Endothelial cell of umbilical vein (primary cell): Measurements from ENCODE around the gene STT3B. TPM values are rescaled to one million over a fixed set of nuclear protein-coding genes. Genes with fewer than 3 reads are reported as not detected.

Source experiments
- BruUV-seq: library from RNA; stranded (reverse); fragments of 400-500 nt; replicated peaks from 2 replicates; lab custom pipeline; 2021; lab: Mats Ljungman, UMichigan
- CTCF ChIA-PET: fragments of 300-600, 350-600 bp; sonication (Branson Sonifier 250); formaldehyde crosslinking; loops from one replicate; lab custom pipeline; 2021; ENCODE audit warnings: antibody characterized with exemption, inconsistent platforms; lab: Charles Lee
- POLR2A ChIA-PET: fragments of 300-600, 350-600 bp; sonication (Branson Sonifier 250); formaldehyde crosslinking; loops from one replicate; lab custom pipeline; 2021; ENCODE audit warnings: antibody characterized with exemption, inconsistent platforms; lab: Charles Lee
- DNase-seq: peaks from one replicate; pipeline ENCODE4 v3.0.0-alpha.2; 2011; ENCODE audit warnings: low read depth, low spot score
- FAIRE-seq: peaks from 2 replicates; lab custom pipeline; 2011; peaks lifted over from hg19 to GRCh38; lab: Jason Lieb, UNC
- H2AFZ ChIP-seq: 2 replicates; pipeline ENCODE4 v1.6.0; 2012; ENCODE audit warnings: low read depth, low read length, control low read depth, inconsistent platforms
- H3K27ac ChIP-seq: 2 replicates; pipeline ENCODE4 v1.5.1; 2011; ENCODE audit warnings: low read depth, mild to moderate bottlenecking, control low read depth, low read length, moderate library complexity; ENCODE audit not compliant: insufficient read depth
- H3K27me3 ChIP-seq, 2 experiments: 2 replicates each; pipeline versions ENCODE4 v1.6.0 to v1.6.1; 2011; ENCODE audit warnings: low read length in 2 of 2, mixed read lengths in 1 of 2; ENCODE audit not compliant: control insufficient read depth in 2 of 2, insufficient read depth in 2 of 2
- H3K36me3 ChIP-seq, 2 experiments: 2 replicates in 1 of 2; 3 replicates in 1 of 2; pipeline ENCODE4 v1.5.1; 2011; ENCODE audit warnings: low read length in 2 of 2, mild to moderate bottlenecking in 1 of 2, moderate library complexity in 1 of 2; ENCODE audit not compliant: control insufficient read depth in 2 of 2, insufficient read depth in 2 of 2; ENCODE audit errors: extremely low read depth in 1 of 2
- H3K4me1 ChIP-seq: 3 replicates; pipeline ENCODE4 v1.5.1; 2011; ENCODE audit warnings: mild to moderate bottlenecking, low read length; ENCODE audit not compliant: control insufficient read depth, insufficient read depth; ENCODE audit errors: extremely low read depth
- H3K4me2 ChIP-seq: 2 replicates; pipeline ENCODE4 v1.6.1; 2011; ENCODE audit warnings: low read length, control low read depth, mixed read lengths; ENCODE audit not compliant: insufficient read depth
- H3K4me3 ChIP-seq, 3 experiments: fragments of 200-600 bp in 1 of 3; sonication (generic), shearing (Covaris generic) in 1 of 3; replicated peaks in 1 of 3; 2 replicates each; pipeline ENCODE4 v1.5.1; 2011 to 2016; ENCODE audit warnings: control low read depth in 3 of 3, low read length in 3 of 3, mild to moderate bottlenecking in 2 of 3, inconsistent platforms in 1 of 3, low read depth in 1 of 3, moderate library complexity in 1 of 3; ENCODE audit not compliant: insufficient read depth in 1 of 3
- H3K79me2 ChIP-seq: 2 replicates; pipeline ENCODE4 v1.6.0; 2012; ENCODE audit warnings: low read length, inconsistent platforms; ENCODE audit not compliant: control insufficient read depth, insufficient read depth
- H3K9ac ChIP-seq: replicated peaks from 2 replicates; pipeline ENCODE3; 2011; ENCODE audit warnings: low read length, control low read depth; ENCODE audit not compliant: insufficient read depth; ENCODE audit errors: extremely low read depth
- H3K9me1 ChIP-seq: replicated peaks from 3 replicates; pipeline ENCODE4 v1.6.0; 2011; ENCODE audit warnings: mild to moderate bottlenecking, low read length; ENCODE audit not compliant: control insufficient read depth, insufficient read depth; ENCODE audit errors: extremely low read depth
- H3K9me3 ChIP-seq: replicated peaks from 2 replicates; pipeline ENCODE4 v1.5.1; 2012; ENCODE audit warnings: low read length, inconsistent platforms; ENCODE audit not compliant: control insufficient read depth, insufficient read depth
- H4K20me1 ChIP-seq: replicated peaks from 2 replicates; pipeline ENCODE3; 2011; ENCODE audit warnings: mild to moderate bottlenecking, low read length; ENCODE audit not compliant: control insufficient read depth, insufficient read depth; ENCODE audit errors: extremely low read depth
- CTCF ChIP-seq, 2 donors: IDR thresholded peaks; 1 replicate in 1 of 2; 2 replicates in 1 of 2; pipeline ENCODE4 v1.5.1; 2011; ENCODE audit warnings: low read length in 2 of 2, mild to moderate bottlenecking in 2 of 2, moderate library complexity in 2 of 2, control low read depth in 1 of 2, inconsistent platforms in 1 of 2, low read depth in 1 of 2; ENCODE audit not compliant: insufficient read depth in 1 of 2; ENCODE audit errors: extremely low read depth in 1 of 2
- EZH2 ChIP-seq: IDR thresholded peaks from 2 replicates; pipeline ENCODE4 v1.6.1; 2012; ENCODE audit warnings: borderline replicate concordance, low read depth, mild to moderate bottlenecking, moderate library complexity, low read length, inconsistent platforms; ENCODE audit not compliant: severe bottlenecking
- FOS ChIP-seq: IDR thresholded peaks from 2 replicates; pipeline ENCODE4 v1.6.1; 2011; ENCODE audit warnings: mild to moderate bottlenecking, low read length, moderate library complexity, borderline replicate concordance; ENCODE audit not compliant: insufficient read depth
- GATA2 ChIP-seq: IDR thresholded peaks from 2 replicates; pipeline ENCODE4 v1.7.0; 2011; ENCODE audit warnings: low read depth, mild to moderate bottlenecking, moderate library complexity, mixed read lengths, low read length; ENCODE audit not compliant: insufficient read length, insufficient read depth
- JUN ChIP-seq: IDR thresholded peaks from 2 replicates; pipeline ENCODE4 v1.6.1; 2011; ENCODE audit warnings: borderline replicate concordance, low read depth; ENCODE audit not compliant: insufficient read length, insufficient read depth
- MAX ChIP-seq: IDR thresholded peaks from 2 replicates; pipeline ENCODE4 v1.6.1; 2011; ENCODE audit not compliant: insufficient read depth, insufficient read length
- MYC ChIP-seq: IDR thresholded peaks from one replicate; pipeline ENCODE4 v1.6.1; 2011; ENCODE audit warnings: mild to moderate bottlenecking, low read depth, low read length
- POLR2A ChIP-seq: IDR thresholded peaks from 2 replicates; pipeline ENCODE4 v1.6.1; 2012; ENCODE audit warnings: low read depth, mild to moderate bottlenecking, control low read depth, low read length
- POLR2AphosphoS5 ChIP-seq: IDR thresholded peaks from 2 replicates; pipeline ENCODE4 v1.6.1; 2012; ENCODE audit warnings: low read depth, mild to moderate bottlenecking, control low read depth, low read length, moderate library complexity; ENCODE audit not compliant: insufficient read depth
- dilution Hi-C: fragments of 300-500 bp; cut with MboI; formaldehyde crosslinking; loops from one replicate; pipeline ENCODE4 v1.15.0; 2019; ENCODE audit warnings: low sequenced_read_pairs; ENCODE audit not compliant: extremely low pct_ligation_motif_present
- intact Hi-C: fragments of 100-400 bp; cut with micrococcal nuclease; formaldehyde crosslinking; loops from one replicate; pipeline ENCODE4 v1.10.0; 2022
- polyA plus RNA-seq, 4 experiments: library from polyadenylated mRNA; depleted of rRNA in 3 of 4; stranded (reverse) in 3 of 4; unstranded in 1 of 4; fragments of >200 nt; gene quantifications; 2 replicates each; pipeline versions ENCODE4 v1.2.1 to v1.2.3, GENCODE V29; 2011 to 2012; ENCODE audit warnings: missing spikeins in 1 of 4
- total RNA-seq: library from RNA; stranded (reverse); gene quantifications from 2 replicates; pipeline ENCODE4 v1.2.3, GENCODE V29; 2021

The STT3B gene
- total and polyA plus RNA-seq, 2 donors (not counting 3 experiments of a cell fraction or from before 2014, with no cell fraction given): 56.4 to 113 TPM

GRCh38 chr3:31661993-31662670 is 129.4 kb downstream of the STT3B start:
- dilution Hi-C loops: no loop called here
- Histone ChIP-seq H2AFZ (no peak overlapping the region), H3K9me1 (no peaks in the 10 kb centered on the region), H3K9me3 (no peaks in the 10 kb centered on the region), H3K9ac (no peak overlapping the region), H3K27ac (no peak overlapping the region), H3K4me3 (no peak overlapping the region), H3K27me3 (no peaks in the 10 kb centered on the region), H4K20me1 (no peaks in the 10 kb centered on the region), H3K79me2 (no peaks in the 10 kb centered on the region), H3K4me1 (peaks cover 5% of the 10 kb centered on the region), H3K4me2 (no peak overlapping the region), H3K36me3 (no peaks in the 10 kb centered on the region)
- ChIA-PET POLR2A (no interaction called here), CTCF (interaction anchor here (1.0 kb wide), 1 partner anchor 9 kb away, joined by 3 read pairs; no protein-coding TSS in a partner anchor)
- intact Hi-C loops: no loop called here
- FAIRE-seq: no peak
- TF ChIP-seq MYC: no peak
- TF ChIP-seq EZH2: no peak
- no peak for TF ChIP-seq CTCF (IDR thresholded peaks at IDR 0.05; ENCODE audit: extremely low read depth in 1 of 2, insufficient read depth in 1 of 2, low read depth in 1 of 2, low read length in 2 of 2)
- no peak for TF ChIP-seq GATA2
- no peak for TF ChIP-seq FOS
- no peak for TF ChIP-seq POLR2A
- no peak for TF ChIP-seq MAX
- no peak for TF ChIP-seq POLR2AphosphoS5
- no peak for TF ChIP-seq JUN
- DNase-seq: no peak
- BruUV-seq: no TSS peak
